GM19467 (cell line): ENCODE results near the gene ARHGAP19.

Source experiments
- ATAC-seq: cut with Tn5 transposase; IDR thresholded peaks from one replicate; pipeline ENCODE4 v1.9.1; 2021; ENCODE audit warnings: mild to moderate bottlenecking, moderate library complexity; ENCODE audit not compliant: unreplicated experiment

Gene ARHGAP19

GRCh38 chr10:97173036-97173435 is 119.4 kb downstream of the ARHGAP19 start:
- no peak for ATAC-seq
